ENCODE measurements around the gene SAP30BP.

SAP30BP gene

GRCh38 chr17:75621489-75621888, 45.6 kb upstream of the SAP30BP start:
- Histone ChIP-seq H3F3A (ENCODE audit: control insufficient read depth, insufficient read depth) (no peaks in the 10 kb centered on the region), H3K36me3 (ENCODE audit: control insufficient read depth, low read length) (peaks cover 5% of the 10 kb centered on the region; the same call in 1 of the 2 replicates), H4K20me1 (ENCODE audit: control insufficient read depth, insufficient read depth, low read depth, low read length) (no peaks in the 10 kb centered on the region), H3K9me2 (replicated peaks; ENCODE audit: control insufficient read depth, low read length) (no peaks in the 10 kb centered on the region), H3K27me3 (ENCODE audit: control insufficient read depth, low read length) (no peaks in the 10 kb centered on the region), H3K79me2 (ENCODE audit: control insufficient read depth, low read length) (no peaks in the 10 kb centered on the region), H3K9me3 (ENCODE audit: control insufficient read depth, insufficient read depth, low read length) (no peaks in the 10 kb centered on the region), H3K4me3 (ENCODE audit: low read length) (no peak overlapping the region), H3K4me2 (ENCODE audit: low read length) (no peak overlapping the region), H3K4me1 (ENCODE audit: control insufficient read depth, low read length) (peaks cover 6% of the 10 kb centered on the region), H3K27ac (ENCODE audit: low read depth, low read length) (no peak overlapping the region)
- TF ChIP-seq, protein P1, sequence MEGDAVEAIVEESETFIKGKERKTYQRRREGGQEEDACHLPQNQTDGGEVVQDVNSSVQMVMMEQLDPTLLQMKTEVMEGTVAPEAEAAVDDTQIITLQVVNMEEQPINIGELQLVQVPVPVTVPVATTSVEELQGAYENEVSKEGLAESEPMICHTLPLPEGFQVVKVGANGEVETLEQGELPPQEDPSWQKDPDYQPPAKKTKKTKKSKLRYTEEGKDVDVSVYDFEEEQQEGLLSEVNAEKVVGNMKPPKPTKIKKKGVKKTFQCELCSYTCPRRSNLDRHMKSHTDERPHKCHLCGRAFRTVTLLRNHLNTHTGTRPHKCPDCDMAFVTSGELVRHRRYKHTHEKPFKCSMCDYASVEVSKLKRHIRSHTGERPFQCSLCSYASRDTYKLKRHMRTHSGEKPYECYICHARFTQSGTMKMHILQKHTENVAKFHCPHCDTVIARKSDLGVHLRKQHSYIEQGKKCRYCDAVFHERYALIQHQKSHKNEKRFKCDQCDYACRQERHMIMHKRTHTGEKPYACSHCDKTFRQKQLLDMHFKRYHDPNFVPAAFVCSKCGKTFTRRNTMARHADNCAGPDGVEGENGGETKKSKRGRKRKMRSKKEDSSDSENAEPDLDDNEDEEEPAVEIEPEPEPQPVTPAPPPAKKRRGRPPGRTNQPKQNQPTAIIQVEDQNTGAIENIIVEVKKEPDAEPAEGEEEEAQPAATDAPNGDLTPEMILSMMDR (IDR thresholded peaks at IDR 0.05; ENCODE audit: low read depth, low read length, poor library complexity, severe bottlenecking): no peak
- no peak for TF ChIP-seq EZH2phosphoT487 (IDR thresholded peaks at IDR 0.05; ENCODE audit: borderline replicate concordance, low read length)

- Histone ChIP-seq H3K27me3 (ENCODE audit: control insufficient read depth, low read length) (no peaks in the 10 kb centered on the region), H3K9me3 (ENCODE audit: control insufficient read depth, insufficient read depth, low read length) (no peaks in the 10 kb centered on the region), H3K27ac (ENCODE audit: low read depth, low read length) (no peak overlapping the region), H4K20me1 (ENCODE audit: control insufficient read depth, insufficient read depth, low read depth, low read length) (no peaks in the 10 kb centered on the region), H3K79me2 (ENCODE audit: control insufficient read depth, low read length) (no peaks in the 10 kb centered on the region), H3K9me2 (replicated peaks; ENCODE audit: control insufficient read depth, low read length) (no peaks in the 10 kb centered on the region), H3K4me3 (ENCODE audit: low read length) (no peak overlapping the region), H3K4me2 (ENCODE audit: low read length) (no peak overlapping the region), H3F3A (ENCODE audit: control insufficient read depth, insufficient read depth) (no peaks in the 10 kb centered on the region), H3K4me1 (ENCODE audit: control insufficient read depth, low read length) (peaks cover 11% of the 10 kb centered on the region), H3K36me3 (ENCODE audit: control insufficient read depth, low read length) (peaks cover 11% of the 10 kb centered on the region; the same call in 1 of the 2 replicates)
- TF ChIP-seq, protein P1 (IDR thresholded peaks at IDR 0.05; ENCODE audit: low read depth, low read length, poor library complexity, severe bottlenecking): no peak
- no peak for TF ChIP-seq EZH2phosphoT487 (IDR thresholded peaks at IDR 0.05; ENCODE audit: borderline replicate concordance, low read length)
Observed at GRCh38 chr17:75622076-75622475, 45.1 kb upstream of the SAP30BP start.

- H3K79me2 ChIP-seq (ENCODE audit: control insufficient read depth, low read length): no peaks in the 10 kb centered on the region
- H3K4me3 ChIP-seq (ENCODE audit: low read length): no peak overlapping the region
- H4K20me1 ChIP-seq (ENCODE audit: control insufficient read depth, insufficient read depth, low read depth, low read length): no peaks in the 10 kb centered on the region
- TF ChIP-seq, protein P1 (IDR thresholded peaks at IDR 0.05; ENCODE audit: low read depth, low read length, poor library complexity, severe bottlenecking): no peak
- TF ChIP-seq EZH2phosphoT487 (IDR thresholded peaks at IDR 0.05; ENCODE audit: borderline replicate concordance, low read length): no peak
- no peaks in the 10 kb centered on the region for H3K27me3 ChIP-seq (ENCODE audit: control insufficient read depth, low read length)
- peaks cover 16% of the 10 kb centered on the region for H3K4me1 ChIP-seq (ENCODE audit: control insufficient read depth, low read length)
- no peak overlapping the region for H3K4me2 ChIP-seq (ENCODE audit: low read length)
- H3K9me3 ChIP-seq (ENCODE audit: control insufficient read depth, insufficient read depth, low read length): no peaks in the 10 kb centered on the region
- H3F3A ChIP-seq (ENCODE audit: control insufficient read depth, insufficient read depth): no peaks in the 10 kb centered on the region
- peaks cover 15% of the 10 kb centered on the region; the same call in 1 of the 2 replicates for H3K36me3 ChIP-seq (ENCODE audit: control insufficient read depth, low read length)
- H3K9me2 ChIP-seq (replicated peaks; ENCODE audit: control insufficient read depth, low read length): no peaks in the 10 kb centered on the region
- no peak overlapping the region for H3K27ac ChIP-seq (ENCODE audit: low read depth, low read length)
Observed at GRCh38 chr17:75622771-75623273, 44.3 kb upstream of the SAP30BP start.
